Brain pericyte (primary cell): ENCODE measurements around the gene RABGAP1.
"Not testable (repeated sequence)": the region's sequence is repeated elsewhere in the genome, so short reads cannot be mapped to it uniquely, and the experiment has no call there.

Experiments used
- DNase-seq: peaks from one replicate; pipeline ENCODE4 v3.0.0-alpha.2; 2012; ENCODE audit warnings: low read depth, low spot score

Gene RABGAP1

DNA sequence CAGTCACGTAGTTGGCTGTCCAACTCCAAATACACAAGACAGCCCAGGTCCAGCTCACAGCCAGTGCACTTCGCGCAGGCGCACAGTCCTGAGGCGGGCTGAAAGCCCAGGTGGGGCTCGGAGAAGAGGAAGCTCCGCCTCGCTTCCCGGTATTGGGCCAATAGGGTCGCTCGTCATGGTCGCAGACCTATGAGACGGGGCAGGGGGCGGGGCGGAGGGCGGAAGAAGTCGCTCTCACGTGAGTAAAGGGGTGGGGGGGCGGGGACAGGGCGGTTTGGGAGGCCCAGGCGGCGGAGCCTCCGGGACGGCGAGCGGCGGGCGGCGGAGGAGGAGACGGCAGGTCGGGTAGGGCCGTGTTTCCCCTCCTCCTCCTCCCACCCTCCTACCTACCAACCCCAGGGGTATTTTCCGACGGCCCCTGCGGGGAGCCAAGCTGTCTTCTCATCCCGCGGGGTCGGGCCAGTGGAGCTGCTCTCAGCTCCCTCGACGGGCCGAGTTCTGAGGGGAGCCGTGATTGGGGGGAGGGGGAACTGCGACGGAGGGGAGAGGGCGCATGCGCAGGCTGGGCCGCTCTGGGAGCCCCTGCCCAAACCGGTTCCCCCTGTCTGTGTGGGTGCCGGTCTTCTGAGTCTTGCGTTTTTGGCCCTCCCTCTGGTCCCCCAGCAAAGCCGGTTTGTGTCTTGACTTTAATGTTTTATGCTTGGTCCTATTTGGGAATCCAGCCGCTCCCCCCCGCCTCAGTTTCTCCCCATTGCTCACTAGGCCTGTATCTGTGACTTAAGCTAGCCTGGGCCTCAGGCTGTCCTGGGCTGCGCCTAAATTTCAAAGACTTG, at the start of gene RABGAP1:
TSS of gene RABGAP1 (plus strand) at position 272 of the 833 bp plus-strand sequence. CDS start 16,040 bp downstream, outside the sequence.
- DNase-seq, result peak; percentile 90

DNA sequence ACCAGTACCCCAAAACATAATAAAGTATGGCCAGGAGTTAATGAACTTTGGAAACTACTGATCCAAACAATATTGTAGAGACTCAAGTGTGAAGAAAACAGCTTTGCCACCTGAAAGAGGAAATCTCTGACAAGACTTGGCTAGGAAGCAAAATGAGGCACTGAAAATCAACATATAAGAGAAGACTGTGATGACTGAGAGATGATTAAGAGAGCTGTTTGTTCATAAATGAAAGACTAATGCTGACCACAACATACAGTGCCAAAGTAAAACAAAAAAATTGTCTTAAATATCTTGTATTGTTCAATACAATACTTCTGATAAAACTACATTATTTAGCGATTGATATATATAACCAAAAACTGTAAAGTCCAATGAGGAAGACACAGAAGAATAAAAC, 42.9 kb upstream of the RABGAP1 start:
- DNase-seq, result no peak

GRCh38 chr9:122900791-122901190, 40.0 kb upstream of the RABGAP1 start:
- DNase-seq, result no peak

DNA sequence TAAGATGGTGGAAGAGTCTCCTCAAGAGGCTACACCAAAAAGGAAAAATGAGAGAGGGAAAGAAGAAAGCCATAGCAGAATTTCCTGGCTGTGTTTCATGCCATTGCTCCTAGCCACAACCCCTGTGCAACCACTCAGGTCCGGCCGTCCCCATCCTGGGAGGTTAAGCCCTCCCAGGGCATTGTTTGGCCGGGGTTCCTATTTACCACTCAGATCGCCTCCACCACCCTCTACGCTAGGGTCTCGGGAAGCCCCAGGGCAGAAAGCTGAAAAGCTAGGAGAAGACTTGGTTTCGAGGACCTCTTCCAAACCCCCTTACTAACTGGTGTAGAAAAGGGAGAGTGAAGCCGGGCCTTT, 36.4 kb upstream of the RABGAP1 start:
- DNase-seq, result no peak

- peak; percentile 99 for DNase-seq
Measured at GRCh38 chr9:122904823-122905710, 35.8 kb upstream of the RABGAP1 start, which contains the start of gene RC3H2. Gene RC3H2 (minus strand): TSS chr9:122905359. CDS start chr9:122897509, 7,850 bp downstream.

- not testable (repeated sequence) for DNase-seq
Measured at GRCh38 chr9:122906122-122906521, 34.7 kb upstream of the RABGAP1 start.

DNA sequence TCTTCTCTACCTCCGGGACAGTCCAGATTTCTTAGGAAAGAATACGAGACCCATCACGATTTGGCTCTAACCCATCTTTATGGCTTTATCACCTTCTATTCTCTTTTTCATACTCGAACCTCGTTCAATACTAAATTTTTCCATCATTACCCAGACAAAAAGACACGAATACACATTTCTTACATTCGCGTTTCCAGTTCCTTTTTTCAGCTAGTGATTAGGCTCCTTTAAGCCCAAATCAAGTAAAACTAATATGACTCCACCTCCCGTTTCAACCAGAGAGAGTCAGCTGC, 28.2 kb upstream of the RABGAP1 start:
- no peak for DNase-seq

- DNase-seq, result peak; percentile 65
Measured at GRCh38 chr9:122912964-122913673, 27.7 kb upstream of the RABGAP1 start, which contains the start of gene ZBTB6. Gene ZBTB6 (minus strand): TSS chr9:122913323. CDS start chr9:122912072, 1,251 bp downstream.

DNA sequence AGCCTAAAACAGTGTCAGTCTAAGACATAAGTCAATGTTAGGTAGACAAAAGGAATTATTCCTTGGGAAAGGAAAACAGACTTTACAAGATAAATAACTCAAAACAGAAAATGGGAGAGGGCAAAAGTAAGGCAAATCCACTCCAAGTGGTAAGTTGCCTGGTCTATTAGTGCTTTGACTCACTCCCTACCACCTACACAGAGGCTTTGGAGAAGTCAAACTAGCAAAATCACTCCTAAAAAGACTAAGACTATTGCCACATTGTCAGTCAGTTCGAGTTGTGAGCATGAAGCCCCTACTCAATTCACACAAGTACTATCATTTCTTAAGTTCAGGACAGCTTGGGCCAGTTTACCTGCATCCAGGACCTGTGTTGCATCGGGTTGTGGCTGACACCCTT, 22.5 kb upstream of the RABGAP1 start:
- no peak for DNase-seq

DNA sequence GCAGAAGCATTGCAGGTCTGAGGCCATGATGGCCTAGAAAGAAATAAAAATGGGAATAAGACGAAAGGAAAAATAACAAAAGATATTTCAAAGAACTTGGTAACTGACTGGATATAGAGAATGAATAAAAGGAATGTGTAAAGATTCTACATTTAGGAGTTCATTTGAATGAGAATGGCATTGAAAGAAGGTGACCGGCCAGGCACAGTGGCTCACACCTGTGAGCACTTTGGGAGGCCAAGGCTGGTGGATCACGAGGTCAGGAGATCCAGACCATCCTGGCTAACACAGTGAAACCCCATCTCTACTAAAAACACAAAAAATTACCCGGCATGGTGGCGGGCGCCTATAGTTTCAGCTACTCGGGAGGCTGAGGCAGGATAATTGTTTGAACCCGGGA, 18.1 kb upstream of the RABGAP1 start:
- no peak for DNase-seq

DNA sequence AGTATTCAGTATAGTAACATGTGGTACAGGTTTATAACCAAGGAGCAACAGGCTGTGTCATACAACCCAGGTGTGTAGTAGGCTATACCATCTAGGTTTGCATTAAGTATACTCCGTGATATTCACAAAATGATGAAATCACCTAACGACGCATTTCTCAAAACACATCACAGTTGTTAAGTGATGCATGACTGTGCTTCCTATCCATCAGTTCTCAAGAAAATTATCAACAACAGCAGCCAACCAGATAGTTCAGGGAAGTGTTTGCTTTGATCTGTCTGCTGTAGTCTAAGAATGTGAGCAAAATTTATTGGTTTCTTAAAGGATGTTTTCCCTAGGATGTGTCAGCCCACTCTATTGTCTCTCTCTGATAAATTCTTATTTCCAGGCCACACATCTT, 16.9 kb upstream of the RABGAP1 start:
- no peak for DNase-seq

GRCh38 chr9:122929796-122930354, 10.9 kb upstream of the RABGAP1 start:
- DNase-seq, result no peak

GRCh38 chr9:122930541-122931225, 10.1 kb upstream of the RABGAP1 start:
- peak; percentile 24 for DNase-seq

GRCh38 chr9:122931226-122932121, 9.3 kb upstream of the RABGAP1 start, which contains the start of gene ZBTB26:
Gene ZBTB26 (minus strand): TSS chr9:122931512. CDS start chr9:122919934, 11,578 bp downstream.
- DNase-seq, result peak; percentile 68

DNA sequence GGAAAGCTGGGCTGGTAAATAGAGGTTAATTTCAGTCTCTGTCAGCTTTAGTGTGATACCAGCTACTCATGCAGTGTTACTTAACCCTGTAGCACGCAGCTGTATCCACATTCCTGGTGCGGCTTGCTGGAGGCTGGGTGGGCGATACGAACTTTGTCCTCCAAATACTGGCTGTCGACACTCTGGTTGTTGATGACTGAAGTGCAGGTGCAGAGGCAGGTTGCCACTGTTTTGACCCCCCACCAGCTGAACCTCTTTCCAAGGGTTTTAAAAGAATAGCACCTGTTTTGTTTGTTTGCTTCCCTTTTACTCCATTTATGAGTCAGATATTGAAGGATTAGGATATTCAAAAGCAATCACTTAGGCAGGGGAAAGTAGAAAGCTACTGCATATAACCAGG, 4.4 kb upstream of the RABGAP1 start:
- no peak for DNase-seq

GRCh38 chr9:122936883-122937282, 3.9 kb upstream of the RABGAP1 start:
- DNase-seq, result no peak

DNA sequence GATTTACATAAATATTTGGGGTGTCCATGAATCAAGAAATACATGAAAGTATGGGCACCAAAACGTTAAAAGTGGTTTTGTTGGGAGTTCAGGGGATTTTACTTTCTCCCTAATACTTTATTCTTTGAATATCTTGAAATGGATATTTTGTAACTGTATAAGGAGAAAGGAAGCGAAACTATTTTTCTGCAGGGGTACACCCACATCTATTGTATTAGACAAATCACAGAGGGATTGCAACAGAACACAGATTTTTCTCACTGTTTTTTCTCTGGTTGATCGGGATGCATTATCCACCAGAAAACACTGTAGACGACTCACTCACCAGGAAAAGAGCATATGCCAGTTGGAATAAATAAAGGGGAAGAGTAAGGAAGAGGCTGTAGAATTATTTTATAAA, 1.2 kb upstream of the RABGAP1 start:
- no peak for DNase-seq

DNA sequence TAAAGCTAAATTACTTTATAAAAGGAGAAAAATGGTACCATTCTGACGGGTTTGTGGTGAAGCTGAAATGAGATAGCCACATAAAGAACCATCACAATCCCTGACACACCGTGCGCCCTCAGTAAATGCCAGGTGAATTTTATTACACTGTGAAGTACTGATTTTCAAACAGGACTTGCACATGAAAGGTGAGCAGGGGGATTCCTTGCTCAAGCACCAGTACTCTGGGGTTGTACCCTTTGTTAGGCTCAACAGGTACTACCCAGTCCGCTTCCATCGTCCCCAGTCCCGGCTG, 419 bp upstream of the RABGAP1 start:
- DNase-seq, result no peak

GRCh38 chr9:122941582-122942234, 888 bp downstream of the RABGAP1 start:
- peak; percentile 7 for DNase-seq
